Stimulated activated naive CD8-positive, alpha-beta T cell treated with anti-CD3 and anti-CD28 coated beads, Interleukin-15, amount 100 ng/mL, for 72 hours (primary cell): ENCODE data around the gene ABHD8.

ENCODE experiments used
- ATAC-seq: fragments of 150-1000 bp; cut with Tn5 transposase; 2 replicates; pipeline ENCODE4 v1.10.0; 2021; ENCODE audit warnings: mild to moderate bottlenecking, moderate library complexity
- DNase-seq, 2 donors: peaks; one replicate each; pipeline ENCODE4 v3.0.0; 2021 to 2022
- H3K27ac Mint-ChIP-seq, 2 donors: one replicate each; pipeline ENCODE4 v1.8.0; 2022; ENCODE audit warnings: mild to moderate bottlenecking in 2 of 2, mixed read lengths in 2 of 2, moderate library complexity in 2 of 2
- H3K27me3 Mint-ChIP-seq: one replicate; pipeline ENCODE4 v1.8.0; 2022; ENCODE audit warnings: mixed read lengths
- H3K4me1 Mint-ChIP-seq: one replicate; pipeline ENCODE4 v1.8.0; 2022; ENCODE audit warnings: mild to moderate bottlenecking, mixed read lengths
- H3K4me3 Mint-ChIP-seq, 2 donors: one replicate each; pipeline ENCODE4 v1.8.0; 2022; ENCODE audit warnings: mild to moderate bottlenecking in 2 of 2, mixed read lengths in 2 of 2, moderate library complexity in 1 of 2
- H3K9me3 Mint-ChIP-seq, 2 donors: one replicate each; pipeline ENCODE4 v1.8.0; 2022; ENCODE audit warnings: mixed read lengths in 2 of 2

ABHD8 gene

DNA sequence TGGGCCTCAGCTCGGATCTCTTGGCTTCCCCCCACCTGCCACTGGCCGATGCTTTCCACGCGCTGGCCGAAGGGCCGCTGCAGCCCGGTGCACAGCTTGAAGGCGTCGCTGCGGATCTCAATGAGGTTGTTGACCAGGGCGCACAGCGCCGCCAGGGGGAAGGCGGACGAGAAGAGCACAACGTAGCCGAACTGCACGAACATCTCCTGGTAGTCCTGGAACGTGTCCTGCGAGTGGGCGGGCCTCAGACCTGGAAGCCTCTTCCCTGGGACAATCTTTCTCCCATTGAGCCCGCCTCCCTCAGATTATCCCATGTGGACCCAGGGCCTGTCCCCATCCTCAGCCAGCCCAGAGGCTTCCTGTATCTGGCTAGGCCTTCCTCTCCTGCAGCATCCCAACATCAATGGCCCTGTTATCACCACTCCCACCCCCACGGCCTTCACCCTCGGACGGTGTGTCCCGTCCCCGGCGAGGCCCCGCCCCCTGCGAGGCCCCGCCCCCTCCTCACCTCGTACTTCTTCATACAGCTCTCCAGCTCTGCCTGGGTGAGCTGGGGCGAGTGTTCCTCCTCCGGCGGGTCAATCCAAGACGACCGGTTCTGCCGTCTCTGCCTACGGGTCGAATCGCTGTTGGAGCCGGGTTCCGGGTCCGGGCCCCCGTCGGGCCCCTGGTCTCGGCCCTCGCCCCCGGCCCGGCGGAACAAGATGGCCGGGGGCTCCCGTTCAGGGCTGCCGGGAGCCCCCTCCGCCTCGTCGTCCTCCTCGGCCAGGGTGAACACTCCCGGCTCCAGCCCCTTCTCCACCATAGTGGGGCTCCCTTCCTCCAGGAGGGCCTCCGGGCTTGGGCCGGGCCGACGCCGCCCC is 24.7 kb upstream of the ABHD8 start:
- ATAC-seq, result peak; percentile 72
- peaks cover 13% of the 10 kb centered on the region for H3K27me3 Mint-ChIP-seq
- peak overlapping the region; percentile 33 to 82 for H3K27ac Mint-ChIP-seq
- DNase-seq, result peak; percentile 51 to 52
- H3K9me3 Mint-ChIP-seq, result no peaks in the 10 kb centered on the region
- H3K4me1 Mint-ChIP-seq, result peaks cover 45% of the 10 kb centered on the region
- H3K4me3 Mint-ChIP-seq, result peak overlapping the region; percentile 84 to 85

DNA sequence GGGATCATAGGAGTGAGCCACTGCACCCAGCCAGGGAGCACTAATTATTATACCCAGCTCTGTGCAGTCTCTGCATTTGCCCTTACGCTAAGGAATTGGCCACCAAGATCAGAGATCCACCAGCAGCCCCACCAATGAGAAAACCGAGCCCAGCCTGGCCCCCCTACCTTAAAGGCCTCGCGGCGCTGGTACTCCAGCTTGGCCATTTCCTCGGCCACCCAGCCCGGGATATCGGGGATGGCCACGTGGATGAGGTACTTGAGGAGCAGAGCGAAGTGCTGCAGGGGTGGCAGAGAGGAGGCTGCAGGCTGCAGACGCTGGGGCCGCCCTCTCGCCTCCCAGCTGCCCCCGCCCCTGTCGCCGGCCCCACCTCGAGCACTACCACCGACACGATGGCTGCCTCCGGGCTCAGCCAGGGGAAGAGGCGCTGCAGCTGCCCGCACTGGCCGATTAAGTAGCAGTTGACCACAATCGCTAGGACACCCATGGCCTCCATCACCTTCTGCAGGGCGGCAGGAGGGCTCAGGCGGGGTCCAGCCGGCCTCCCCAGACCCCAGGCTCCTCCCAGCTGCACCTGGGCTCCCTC is 23.9 kb upstream of the ABHD8 start:
- Mint-ChIP-seq H3K27ac (no peak overlapping the region), H3K4me3 (no peak overlapping the region), H3K27me3 (peaks cover 13% of the 10 kb centered on the region), H3K4me1 (peaks cover 45% of the 10 kb centered on the region), H3K9me3 (no peaks in the 10 kb centered on the region)
- DNase-seq (no peak), ATAC-seq (no peak)

DNA sequence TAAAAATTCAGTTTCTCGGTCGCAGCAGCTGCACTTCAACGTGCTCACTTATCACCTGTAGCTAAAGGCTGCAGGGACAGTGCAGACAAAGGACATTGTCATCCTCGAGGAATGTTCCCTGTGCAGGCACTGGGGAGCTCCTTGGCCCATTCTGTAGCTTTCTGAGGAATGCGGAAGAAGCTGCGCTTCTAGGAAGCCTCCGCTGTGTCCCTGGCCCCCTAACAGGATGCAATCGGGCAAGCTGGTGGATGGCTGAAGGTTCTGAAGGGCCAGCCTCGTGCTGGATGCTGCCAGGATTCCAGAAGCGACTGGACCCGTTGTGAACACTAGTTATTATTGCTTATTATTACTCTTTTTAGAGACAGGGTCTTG is 23.4 kb upstream of the ABHD8 start:
- Mint-ChIP-seq H3K9me3 (no peaks in the 10 kb centered on the region), H3K27me3 (peaks cover 13% of the 10 kb centered on the region), H3K4me3 (no peak overlapping the region), H3K27ac (no peak overlapping the region), H3K4me1 (peaks cover 44% of the 10 kb centered on the region)
- no peak for DNase-seq
- no peak for ATAC-seq

DNA sequence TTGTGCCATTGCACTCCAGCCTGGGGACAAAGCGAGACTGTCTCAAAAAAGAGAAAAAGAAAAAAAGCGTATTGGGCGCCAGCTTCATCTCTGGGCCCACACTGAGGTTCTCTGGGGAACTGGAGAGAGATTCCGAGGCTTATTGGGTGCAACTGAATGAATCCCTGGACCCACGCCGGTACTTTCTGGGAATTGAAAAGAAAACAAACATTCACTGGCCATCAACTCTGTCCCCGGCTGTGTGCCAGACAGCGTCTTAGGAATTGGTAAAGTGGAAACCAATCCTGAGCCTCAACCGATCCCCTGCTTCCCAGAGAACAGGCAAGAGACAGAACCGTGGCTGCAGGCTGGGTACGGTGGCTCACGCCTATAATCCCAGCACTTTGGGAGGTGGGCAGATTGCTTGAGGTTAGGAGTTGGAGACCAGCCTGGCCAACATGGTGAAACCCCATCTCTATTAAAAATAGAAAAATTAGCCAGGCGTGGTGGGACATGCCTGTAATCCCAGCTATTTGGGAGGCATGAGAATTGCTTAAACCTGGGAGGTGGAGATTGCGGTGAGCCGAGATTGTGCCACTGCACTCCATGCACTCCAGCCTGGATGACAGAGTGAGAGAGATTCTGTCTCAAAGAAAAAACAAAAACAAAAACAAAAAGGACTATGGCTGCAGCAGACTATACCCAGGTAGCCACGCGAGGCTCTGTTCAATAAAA is 22.8 kb upstream of the ABHD8 start:
- ATAC-seq, result no peak
- no peak for DNase-seq
- Mint-ChIP-seq H3K4me3 (no peak overlapping the region), H3K9me3 (no peaks in the 10 kb centered on the region), H3K27ac (peak overlapping the region in 1 of 2 donors; percentile 67), H3K27me3 (peaks cover 13% of the 10 kb centered on the region), H3K4me1 (peaks cover 44% of the 10 kb centered on the region)

DNA sequence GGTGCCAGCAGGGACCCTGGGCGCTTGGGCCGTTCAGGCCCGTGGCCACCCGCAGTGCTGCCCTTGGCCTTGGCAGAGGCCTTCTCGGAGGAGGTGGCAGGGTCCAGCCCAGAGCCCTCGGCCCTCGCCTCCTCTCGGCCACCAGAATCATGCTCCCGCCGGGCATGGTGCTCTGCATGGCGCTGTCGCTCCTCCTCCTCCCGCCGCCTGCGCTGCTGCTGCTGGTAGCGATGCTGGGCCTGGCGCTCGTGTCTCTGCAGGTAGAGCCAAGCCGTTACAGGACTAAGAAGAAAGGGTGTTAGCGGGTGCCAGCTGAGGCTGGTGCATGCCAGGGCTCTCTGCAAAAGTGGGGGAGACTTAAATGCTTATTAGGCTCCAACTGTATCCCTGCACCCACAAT is 21.9 kb upstream of the ABHD8 start:
- H3K4me1 Mint-ChIP-seq, result peaks cover 38% of the 10 kb centered on the region
- no peaks in the 10 kb centered on the region for H3K9me3 Mint-ChIP-seq
- H3K27me3 Mint-ChIP-seq, result peaks cover 5% of the 10 kb centered on the region
- DNase-seq (no peak), ATAC-seq (no peak)
- H3K27ac Mint-ChIP-seq, result no peak overlapping the region
- no peak overlapping the region for H3K4me3 Mint-ChIP-seq

DNA sequence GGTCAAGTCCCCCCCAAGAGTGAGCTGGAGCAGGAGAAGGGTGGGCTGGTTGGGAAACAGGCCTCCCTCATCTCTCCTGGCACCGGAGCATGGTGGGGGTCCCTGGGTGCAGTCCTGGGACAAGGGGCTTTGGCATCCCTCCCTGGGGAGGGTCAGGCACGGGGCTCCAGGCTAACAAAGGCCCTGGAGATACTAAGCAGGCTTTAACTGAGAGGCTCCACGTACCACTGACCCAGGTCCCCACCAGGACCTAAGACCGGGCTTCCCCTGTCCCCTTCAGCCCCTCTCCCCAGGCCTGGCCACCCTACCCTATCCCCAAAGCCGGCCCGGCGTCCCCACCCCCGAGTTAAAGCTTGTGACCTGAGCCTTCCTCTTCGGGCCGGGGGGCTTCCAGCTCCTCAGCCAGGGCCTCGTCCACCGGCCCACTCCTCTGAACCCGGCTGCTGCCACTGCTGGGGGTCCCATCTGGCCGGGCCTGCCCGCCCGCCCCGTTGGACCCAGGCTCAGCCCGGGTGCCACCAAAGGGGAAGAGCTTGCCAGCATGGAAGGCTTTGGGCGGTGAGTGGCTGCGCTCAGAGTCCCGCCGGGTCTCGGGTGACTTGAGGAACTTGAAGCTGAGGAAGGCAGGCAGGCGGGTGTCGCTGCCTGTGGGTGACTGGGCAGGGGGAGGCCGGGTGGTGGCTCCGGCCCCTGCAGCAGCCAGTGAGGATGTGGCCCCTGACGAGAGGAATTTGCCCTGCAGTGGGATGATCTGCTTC is 21.3 kb upstream of the ABHD8 start:
- Mint-ChIP-seq H3K4me3 (no peak overlapping the region), H3K27me3 (no peaks in the 10 kb centered on the region), H3K27ac (peak overlapping the region in 1 of 2 donors; percentile 37), H3K9me3 (no peaks in the 10 kb centered on the region), H3K4me1 (peaks cover 32% of the 10 kb centered on the region)
- DNase-seq, result no peak
- no peak for ATAC-seq

DNA sequence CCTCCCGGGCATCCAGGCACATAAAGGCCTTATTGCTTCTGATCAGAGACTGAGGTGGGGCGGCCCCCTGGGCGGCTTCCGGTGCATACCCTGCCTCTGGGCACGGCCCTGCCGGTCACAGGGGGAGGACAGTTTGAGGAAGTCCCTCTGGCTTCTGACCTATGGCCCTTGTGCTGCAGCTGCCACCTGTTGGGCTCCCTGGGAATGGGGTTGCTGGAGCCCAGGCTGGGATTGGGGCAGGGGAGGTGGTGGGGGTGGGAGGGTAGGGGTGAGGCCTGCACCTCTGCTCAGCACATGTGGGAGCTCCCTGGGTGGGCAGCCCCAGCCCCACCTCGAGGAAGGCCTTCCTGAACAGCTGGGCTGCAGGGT is 20.7 kb upstream of the ABHD8 start:
- peak; percentile 38 to 57 for DNase-seq
- H3K27ac Mint-ChIP-seq, result no peak overlapping the region
- peak overlapping the region; percentile 61 to 62 for H3K4me3 Mint-ChIP-seq
- H3K27me3 Mint-ChIP-seq, result no peaks in the 10 kb centered on the region
- H3K4me1 Mint-ChIP-seq, result peaks cover 26% of the 10 kb centered on the region
- no peaks in the 10 kb centered on the region for H3K9me3 Mint-ChIP-seq
- peak; percentile 70 for ATAC-seq

DNA sequence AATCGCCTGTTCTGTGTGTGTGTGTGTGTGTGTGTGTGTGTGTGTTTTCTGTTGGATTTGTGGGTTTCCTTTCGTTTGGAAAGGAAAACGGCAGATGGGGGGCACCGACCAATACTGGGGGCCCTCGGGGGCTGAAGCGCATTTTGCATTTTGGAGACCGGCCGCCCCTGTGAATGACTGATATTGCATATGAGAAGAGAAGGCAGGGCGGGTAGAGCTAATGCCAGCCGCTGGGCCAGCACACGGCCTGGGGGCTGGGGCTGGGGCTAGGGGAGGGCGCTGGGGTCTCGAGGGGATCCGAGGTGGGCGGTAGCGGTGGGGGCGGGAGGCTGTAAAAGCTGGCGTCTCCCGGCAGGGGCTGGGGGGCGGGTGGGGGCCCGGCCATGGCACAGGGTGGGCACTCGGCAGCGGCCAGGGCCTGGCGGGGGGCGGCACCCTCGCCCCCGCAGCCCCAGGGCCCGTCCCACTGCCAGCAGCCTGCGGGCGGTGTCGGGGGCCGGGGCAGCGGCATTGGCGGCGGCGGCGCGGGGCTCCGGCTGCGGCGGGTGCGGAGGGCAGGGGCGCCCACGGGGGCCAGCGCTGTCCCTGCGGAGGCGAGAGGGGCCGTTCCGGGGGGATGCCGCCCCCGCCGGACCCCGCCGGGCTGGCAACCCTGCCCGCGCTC is 20.2 kb upstream of the ABHD8 start:
- DNase-seq (no peak), ATAC-seq (peak; percentile 39)
- Mint-ChIP-seq H3K4me1 (peaks cover 21% of the 10 kb centered on the region), H3K27me3 (no peaks in the 10 kb centered on the region), H3K4me3 (peak overlapping the region; percentile 75), H3K27ac (peak overlapping the region in 1 of 2 donors; percentile 74), H3K9me3 (no peaks in the 10 kb centered on the region)

DNA sequence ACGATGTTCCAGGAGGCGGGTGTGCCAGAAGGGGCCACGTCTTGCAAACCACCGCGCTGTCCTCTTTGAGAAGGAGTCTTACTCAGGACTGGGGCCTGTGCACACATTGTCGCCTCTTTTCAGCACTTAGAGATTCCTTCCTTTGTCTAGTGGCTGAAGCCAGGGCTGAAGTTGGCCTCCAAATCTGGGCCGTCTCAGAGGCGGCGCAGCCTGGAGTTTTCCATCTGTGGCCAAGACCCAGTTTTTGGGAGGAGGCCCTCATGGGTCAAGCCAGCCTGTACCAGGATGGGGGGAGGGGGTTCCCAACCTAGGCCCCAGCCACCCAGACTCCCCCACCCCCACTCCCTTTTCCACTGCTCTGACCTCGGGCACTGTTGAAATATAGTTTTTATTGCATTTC is 19.6 kb upstream of the ABHD8 start:
- DNase-seq (no peak), ATAC-seq (no peak)
- Mint-ChIP-seq H3K27ac (peak overlapping the region in 1 of 2 donors; percentile 74), H3K9me3 (no peaks in the 10 kb centered on the region), H3K4me1 (peaks cover 15% of the 10 kb centered on the region), H3K27me3 (no peaks in the 10 kb centered on the region), H3K4me3 (peak overlapping the region; percentile 75)

DNA sequence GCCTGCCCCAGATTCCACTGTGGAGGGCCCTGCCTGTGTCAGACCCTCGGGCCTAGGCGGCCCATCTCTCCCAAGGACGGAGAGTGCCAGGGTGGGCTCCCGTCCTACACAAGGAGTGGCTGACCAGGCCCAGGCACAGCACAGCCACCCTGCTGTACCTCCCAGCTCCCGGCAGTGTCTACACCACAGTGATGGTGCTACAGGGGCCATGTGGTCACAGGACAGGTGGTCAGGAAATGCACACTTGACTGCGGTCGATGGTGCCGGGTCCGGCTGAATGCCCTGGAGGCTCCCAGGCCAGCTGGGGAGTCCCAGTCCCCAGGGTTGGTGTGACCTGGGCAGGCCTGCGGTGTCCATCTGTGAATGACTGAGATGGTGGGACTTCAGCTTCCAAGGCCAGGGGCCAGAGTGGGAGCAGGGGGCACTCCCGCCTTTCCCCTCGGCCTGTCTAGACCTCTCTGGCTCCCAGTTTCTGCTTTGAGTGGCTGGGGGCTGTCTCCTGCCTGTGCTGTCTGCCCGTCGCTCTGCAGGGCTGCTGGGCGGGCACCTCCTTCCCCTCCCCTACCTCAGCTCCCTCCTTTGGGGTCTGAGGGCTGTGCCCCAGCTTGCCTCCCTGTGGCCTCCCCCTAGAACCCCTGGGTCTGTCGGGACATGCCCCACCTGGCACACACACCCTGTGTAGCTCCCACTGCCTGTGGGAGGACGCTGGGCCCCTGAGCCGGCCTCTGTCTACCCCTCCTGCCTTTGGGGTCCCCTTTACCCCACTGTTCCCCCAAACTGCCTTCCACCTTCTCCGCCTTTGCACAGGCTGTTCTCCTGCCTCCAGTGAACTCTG is 18.6 kb upstream of the ABHD8 start:
- peaks cover 12% of the 10 kb centered on the region for H3K4me1 Mint-ChIP-seq
- DNase-seq, result no peak
- no peak overlapping the region for H3K4me3 Mint-ChIP-seq
- H3K9me3 Mint-ChIP-seq, result no peaks in the 10 kb centered on the region
- H3K27ac Mint-ChIP-seq, result peak overlapping the region in 1 of 2 donors; percentile 36
- ATAC-seq, result no peak
- H3K27me3 Mint-ChIP-seq, result no peaks in the 10 kb centered on the region

DNA sequence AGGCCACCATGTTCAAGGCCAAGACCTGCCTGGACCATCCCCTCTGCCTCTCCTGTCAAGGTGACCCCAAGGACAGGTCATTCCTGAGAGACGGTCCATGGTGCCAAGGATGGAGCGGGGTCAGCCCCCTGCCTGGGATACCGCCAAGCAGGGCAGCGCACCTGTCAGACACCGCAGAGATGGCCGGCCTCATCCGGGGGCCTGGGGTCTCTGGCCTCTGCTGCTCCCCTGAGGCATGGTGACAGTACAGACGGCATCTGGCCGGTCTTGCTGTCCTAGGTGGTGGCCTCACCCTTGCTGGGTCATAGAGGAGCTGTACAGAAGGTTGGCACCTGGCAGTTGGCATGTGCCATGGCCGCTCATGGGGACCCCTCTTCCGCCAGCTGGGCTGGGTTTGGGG is 17.2 kb upstream of the ABHD8 start:
- Mint-ChIP-seq H3K9me3 (no peaks in the 10 kb centered on the region), H3K4me3 (no peak overlapping the region), H3K4me1 (peaks cover 20% of the 10 kb centered on the region), H3K27ac (no peak overlapping the region), H3K27me3 (no peaks in the 10 kb centered on the region)
- DNase-seq, result no peak
- ATAC-seq, result no peak

DNA sequence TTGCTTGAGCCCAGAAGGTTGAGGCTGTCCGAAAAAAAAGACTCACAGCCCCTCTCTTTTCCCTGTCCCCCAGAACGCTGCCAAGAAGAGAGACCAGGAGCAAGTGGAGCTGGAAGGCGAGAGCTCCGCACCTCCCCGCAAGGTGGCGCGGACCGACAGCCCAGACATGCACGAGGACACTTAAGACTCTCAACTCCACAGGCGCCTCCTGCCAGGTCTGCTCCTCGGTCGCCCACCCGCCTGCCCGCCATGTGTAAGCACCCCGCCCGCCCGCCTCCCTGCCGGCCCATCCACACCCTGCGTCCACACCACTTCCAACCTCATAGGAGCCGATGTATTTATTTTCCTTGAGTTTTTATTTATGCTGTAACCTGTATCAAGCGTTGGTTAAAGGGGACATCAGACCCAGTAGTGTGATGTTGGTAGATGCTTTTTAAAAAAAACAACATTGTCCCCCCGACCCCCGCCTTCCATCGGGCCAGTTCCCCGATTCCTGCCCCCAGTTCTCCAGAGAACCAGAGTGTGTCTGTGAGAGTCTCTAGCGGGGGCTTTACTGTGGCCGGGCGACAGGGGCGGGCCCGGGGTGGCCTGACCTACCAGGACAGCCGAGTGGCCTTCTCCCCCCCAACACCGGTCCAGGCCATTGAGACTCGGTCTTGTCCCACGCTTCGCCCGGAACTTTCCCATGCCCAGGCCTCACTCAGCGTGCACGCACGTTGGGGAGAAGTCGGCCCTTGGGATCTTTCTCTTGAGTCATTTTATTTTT is 16.4 kb upstream of the ABHD8 start:
- H3K4me1 Mint-ChIP-seq, result peaks cover 20% of the 10 kb centered on the region
- peak overlapping the region in 1 of 2 donors; percentile 12 for H3K27ac Mint-ChIP-seq
- ATAC-seq (no peak), DNase-seq (no peak)
- no peak overlapping the region for H3K4me3 Mint-ChIP-seq
- no peaks in the 10 kb centered on the region for H3K9me3 Mint-ChIP-seq
- no peaks in the 10 kb centered on the region for H3K27me3 Mint-ChIP-seq

DNA sequence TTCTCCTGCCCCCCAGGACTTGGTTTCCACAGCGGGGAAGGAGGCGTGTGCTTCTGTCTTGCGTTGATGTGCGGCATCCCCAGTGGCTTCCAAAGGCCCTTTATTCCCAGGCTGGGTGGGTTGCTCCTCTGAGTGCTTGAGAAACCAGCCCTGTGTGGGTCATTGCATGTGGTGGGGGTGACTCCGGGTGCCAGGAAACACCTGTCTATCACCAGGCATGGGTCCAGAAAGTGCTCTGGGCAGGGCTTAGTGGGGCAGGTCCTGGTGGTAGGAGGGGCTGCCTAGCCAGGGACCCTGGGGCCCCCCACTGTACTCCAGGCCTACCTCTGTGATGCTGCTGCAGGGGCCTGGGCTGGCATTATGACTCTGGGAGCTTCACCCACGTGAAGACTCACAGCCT is 15.7 kb upstream of the ABHD8 start:
- H3K27ac Mint-ChIP-seq, result no peak overlapping the region
- no peak for ATAC-seq
- H3K9me3 Mint-ChIP-seq, result no peaks in the 10 kb centered on the region
- DNase-seq, result no peak
- H3K27me3 Mint-ChIP-seq, result no peaks in the 10 kb centered on the region
- peaks cover 25% of the 10 kb centered on the region for H3K4me1 Mint-ChIP-seq
- H3K4me3 Mint-ChIP-seq, result no peak overlapping the region
